Right atrium auricular region (tissue), 2 donors: Measurements from ENCODE around the gene GSE1. TPM values are rescaled to one million over a fixed set of nuclear protein-coding genes. Genes with fewer than 3 reads are reported as not detected.

Experiments
- DNase-seq: peaks from one replicate; pipeline ENCODE4 v3.0.0-alpha.2; 2019; ENCODE audit warnings: low spot score
- H3K27ac ChIP-seq, 2 donors: fragments of 200-600 bp; sonication (generic); 1 replicate in 1 of 2; 2 replicates in 1 of 2; pipeline ENCODE4 v1.5.1; 2016 to 2019
- H3K27me3 ChIP-seq, 2 donors: fragments of 200-600 bp; sonication (generic); one replicate each; pipeline versions ENCODE4 v1.5.1 to v1.6.0; 2017 to 2019
- H3K36me3 ChIP-seq: fragments of 200-600 bp; sonication (generic); one replicate; pipeline ENCODE4 v1.5.1; 2016
- H3K4me1 ChIP-seq, 2 donors: fragments of 200-600 bp; sonication (generic); one replicate each; pipeline versions ENCODE4 v1.5.1 to v1.6.0; 2017 to 2019
- H3K4me3 ChIP-seq, 2 donors: fragments of 200-600 bp; sonication (generic); 1 replicate in 1 of 2; 2 replicates in 1 of 2; pipeline ENCODE4 v1.5.1; 2017 to 2019; ENCODE audit warnings: mild to moderate bottlenecking in 1 of 2, moderate library complexity in 1 of 2
- H3K9me3 ChIP-seq, 2 donors: fragments of 200-600 bp; sonication (generic); one replicate each; pipeline ENCODE4 v1.5.1; 2019
- CTCF ChIP-seq, 2 donors: fragments of 200-600 bp; sonication (generic); IDR thresholded peaks; one replicate each; pipeline ENCODE4 v1.5.1; 2019; ENCODE audit warnings: antibody characterized with exemption in 2 of 2
- total RNA-seq, 2 donors: library from RNA; depleted of rRNA; stranded (reverse); fragments of >200 nt; gene quantifications; one replicate each; pipeline ENCODE4 v1.1.0, GENCODE V29; 2016

The GSE1 gene
- total RNA-seq, 2 donors from 2014 or later, result 37.1 to 55.7 TPM

GRCh38 chr16:85594978-85595661, 18.0 kb upstream of the GSE1 start:
- Histone ChIP-seq H3K9me3 (no peaks in the 10 kb centered on the region), H3K4me1 (peaks cover 0 to 19% of the 10 kb centered on the region in 2 donors), H3K27me3 (no peaks in the 10 kb centered on the region), H3K27ac (no peak overlapping the region), H3K36me3 (no peaks in the 10 kb centered on the region), H3K4me3 (no peak overlapping the region)
- no peak for DNase-seq
- no peak for TF ChIP-seq CTCF (IDR thresholded peaks at IDR 0.05)

GRCh38 chr16:85595812-85596502, 17.2 kb upstream of the GSE1 start:
- TF ChIP-seq CTCF (IDR thresholded peaks at IDR 0.05), result no peak
- DNase-seq, result no peak
- no peak overlapping the region for H3K4me3 ChIP-seq
- H3K36me3 ChIP-seq, result no peaks in the 10 kb centered on the region
- no peaks in the 10 kb centered on the region for H3K9me3 ChIP-seq
- no peaks in the 10 kb centered on the region for H3K27me3 ChIP-seq
- peaks cover 0 to 26% of the 10 kb centered on the region in 2 donors for H3K4me1 ChIP-seq
- H3K27ac ChIP-seq, result no peak overlapping the region

- H3K36me3 ChIP-seq, result no peaks in the 10 kb centered on the region
- no peak for DNase-seq
- TF ChIP-seq CTCF (IDR thresholded peaks at IDR 0.05), result no peak
- no peaks in the 10 kb centered on the region for H3K9me3 ChIP-seq
- H3K27ac ChIP-seq, result no peak overlapping the region
- no peak overlapping the region for H3K4me3 ChIP-seq
- H3K27me3 ChIP-seq, result no peaks in the 10 kb centered on the region
- peaks cover 0 to 39% of the 10 kb centered on the region in 2 donors for H3K4me1 ChIP-seq
These were observed 15.0 kb upstream of the GSE1 start for GRCh38 chr16:85598141-85598540.

GRCh38 chr16:85600078-85600477, 13.0 kb upstream of the GSE1 start:
- no peak for DNase-seq
- Histone ChIP-seq H3K36me3 (no peaks in the 10 kb centered on the region), H3K4me1 (peaks cover 0 to 42% of the 10 kb centered on the region in 2 donors), H3K4me3 (no peak overlapping the region), H3K27me3 (no peaks in the 10 kb centered on the region), H3K27ac (no peak overlapping the region), H3K9me3 (no peaks in the 10 kb centered on the region)
- TF ChIP-seq CTCF (IDR thresholded peaks at IDR 0.05), result no peak

GRCh38 chr16:85600530-85601271, 12.4 kb upstream of the GSE1 start:
- H3K27ac ChIP-seq, result peak overlapping the region in 1 of 2 donors; percentile 62
- TF ChIP-seq CTCF (IDR thresholded peaks at IDR 0.05), result no peak
- H3K36me3 ChIP-seq, result no peaks in the 10 kb centered on the region
- no peak for DNase-seq
- peaks cover 0 to 48% of the 10 kb centered on the region in 2 donors for H3K4me1 ChIP-seq
- H3K27me3 ChIP-seq, result no peaks in the 10 kb centered on the region
- no peak overlapping the region for H3K4me3 ChIP-seq
- H3K9me3 ChIP-seq, result no peaks in the 10 kb centered on the region
